ENCODE data around the gene ACTR8.

DNA sequence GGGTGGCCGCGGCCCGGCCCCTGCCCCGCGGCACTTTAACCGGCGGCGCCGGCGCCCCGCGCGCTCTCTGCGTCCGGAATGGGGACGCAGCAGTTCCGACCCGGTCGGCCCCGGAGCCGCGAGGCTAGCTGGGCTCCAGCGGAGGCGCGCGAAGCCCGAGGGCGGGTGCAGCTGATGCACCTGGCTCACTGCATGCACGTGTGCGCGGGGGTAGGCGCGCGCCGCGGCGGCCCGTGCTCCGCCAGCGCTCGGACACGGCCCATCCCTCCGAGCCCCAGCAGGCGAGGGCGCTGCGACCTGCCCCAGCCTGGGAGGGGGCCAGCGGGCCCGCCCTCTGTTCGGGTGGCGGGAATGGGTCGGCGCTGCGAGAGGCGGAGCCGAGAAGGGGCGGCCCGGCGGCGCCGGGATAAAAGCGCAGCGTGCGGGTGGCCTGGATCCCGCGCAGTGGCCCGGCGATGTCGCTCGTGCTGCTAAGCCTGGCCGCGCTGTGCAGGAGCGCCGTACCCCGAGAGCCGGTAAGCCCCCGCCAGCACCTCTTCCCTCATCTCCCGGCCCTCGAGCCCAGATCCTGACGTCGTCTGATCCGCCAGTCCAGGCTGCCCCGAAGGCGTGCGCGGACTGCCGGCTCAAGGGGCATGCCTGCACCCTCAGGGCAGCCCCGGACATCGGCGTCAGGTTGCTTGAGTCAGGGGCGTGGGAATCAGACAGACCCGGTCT, 35.7 kb downstream of the ACTR8 start, which contains the start of the genes CHDH and IL17RB:
- TF ChIP-seq, protein P1, sequence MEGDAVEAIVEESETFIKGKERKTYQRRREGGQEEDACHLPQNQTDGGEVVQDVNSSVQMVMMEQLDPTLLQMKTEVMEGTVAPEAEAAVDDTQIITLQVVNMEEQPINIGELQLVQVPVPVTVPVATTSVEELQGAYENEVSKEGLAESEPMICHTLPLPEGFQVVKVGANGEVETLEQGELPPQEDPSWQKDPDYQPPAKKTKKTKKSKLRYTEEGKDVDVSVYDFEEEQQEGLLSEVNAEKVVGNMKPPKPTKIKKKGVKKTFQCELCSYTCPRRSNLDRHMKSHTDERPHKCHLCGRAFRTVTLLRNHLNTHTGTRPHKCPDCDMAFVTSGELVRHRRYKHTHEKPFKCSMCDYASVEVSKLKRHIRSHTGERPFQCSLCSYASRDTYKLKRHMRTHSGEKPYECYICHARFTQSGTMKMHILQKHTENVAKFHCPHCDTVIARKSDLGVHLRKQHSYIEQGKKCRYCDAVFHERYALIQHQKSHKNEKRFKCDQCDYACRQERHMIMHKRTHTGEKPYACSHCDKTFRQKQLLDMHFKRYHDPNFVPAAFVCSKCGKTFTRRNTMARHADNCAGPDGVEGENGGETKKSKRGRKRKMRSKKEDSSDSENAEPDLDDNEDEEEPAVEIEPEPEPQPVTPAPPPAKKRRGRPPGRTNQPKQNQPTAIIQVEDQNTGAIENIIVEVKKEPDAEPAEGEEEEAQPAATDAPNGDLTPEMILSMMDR (conservative IDR thresholded peaks at IDR 0.05; ENCODE audit: low read depth, low read length) = no peak
- peak; percentile 77 for TF ChIP-seq EZH2 (IDR thresholded peaks at IDR 0.05; ENCODE audit: borderline replicate concordance, low read depth, low read length, poor library complexity, severe bottlenecking)

All from A673 (cell line).